GM12891 (cell line): ENCODE measurements around the gene DBN1.
A peak's percentile ranks its signal among the peaks of the same experiment; 100 is the strongest.

ENCODE experiments used
- DNase-seq: peaks from one replicate; pipeline ENCODE4 v3.0.0; 2011; ENCODE audit warnings: low spot score; ENCODE audit not compliant: insufficient read length
- FAIRE-seq: peaks from 2 replicates; lab custom pipeline; 2011; peaks lifted over from hg19 to GRCh38; lab: Jason Lieb, UNC
- PAX5 ChIP-seq: IDR thresholded peaks from 2 replicates; pipeline ENCODE4 v1.6.1; 2011; ENCODE audit warnings: low read length, moderate library complexity, mild to moderate bottlenecking; ENCODE audit not compliant: insufficient read depth, severe bottlenecking
- POLR2A ChIP-seq: IDR thresholded peaks from 2 replicates; pipeline ENCODE4 v1.6.1; 2011; ENCODE audit warnings: low read depth, low read length, control low read depth
- POLR2AphosphoS5 ChIP-seq: IDR thresholded peaks from 2 replicates; pipeline ENCODE4 v1.6.1; 2011; ENCODE audit warnings: low read depth, low read length, control low read depth
- POU2F2 ChIP-seq: IDR thresholded peaks from 2 replicates; pipeline ENCODE4 v1.6.1; 2011; ENCODE audit warnings: low read depth, mild to moderate bottlenecking, control low read depth, low read length, moderate library complexity
- SPI1 ChIP-seq: IDR thresholded peaks from 2 replicates; pipeline ENCODE4 v1.6.1; 2011; ENCODE audit warnings: low read depth, low read length, control low read depth
- TAF1 ChIP-seq: IDR thresholded peaks from 2 replicates; pipeline ENCODE4 v1.6.1; 2011; ENCODE audit warnings: low read depth, low read length, control low read depth

The DBN1 gene

DNA sequence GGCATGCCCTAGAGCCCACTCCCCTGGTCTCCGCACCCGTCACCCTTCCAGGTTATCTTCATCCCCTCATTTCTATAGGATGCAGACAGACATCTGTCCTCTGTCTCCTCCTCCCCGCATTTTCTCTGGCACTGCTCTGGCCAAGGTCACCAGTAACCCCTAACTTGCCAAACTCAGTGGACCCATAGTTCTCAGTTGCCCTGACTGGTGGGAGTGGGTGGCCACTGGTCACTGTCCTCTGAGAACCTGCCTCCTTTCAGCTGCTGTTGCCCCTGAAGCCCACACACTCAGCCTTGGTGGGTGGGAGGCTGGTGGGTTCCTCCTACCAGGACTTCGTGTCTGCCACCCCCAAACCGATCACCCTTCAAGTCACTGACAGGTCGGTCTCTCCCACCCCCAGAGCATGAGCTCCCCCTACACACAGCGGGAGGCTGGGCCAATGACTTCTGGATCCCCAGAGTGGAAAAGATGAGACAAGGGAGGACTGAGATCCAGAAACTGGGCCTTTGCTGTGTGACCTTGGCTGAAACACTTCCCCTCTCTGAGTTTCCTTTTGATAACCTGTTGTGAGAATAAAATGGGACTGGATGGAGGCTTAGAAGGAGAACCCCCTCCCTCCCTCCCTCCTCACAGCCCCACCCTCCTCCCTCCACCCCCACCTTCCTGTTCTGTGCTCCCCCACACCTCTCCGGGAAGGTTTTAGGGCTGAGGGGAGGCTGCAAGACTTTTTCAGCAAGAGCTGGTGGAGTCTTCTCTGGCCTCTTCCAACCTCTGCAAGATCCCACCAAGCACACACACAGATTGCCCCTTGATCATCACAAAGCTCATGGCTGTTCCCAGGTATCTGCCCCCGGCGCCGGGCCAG lies 2.4 kb upstream of the DBN1 start:
- TF ChIP-seq PAX5 = no peak
- no peak for TF ChIP-seq SPI1
- FAIRE-seq = no peak
- DNase-seq = no peak

DNA sequence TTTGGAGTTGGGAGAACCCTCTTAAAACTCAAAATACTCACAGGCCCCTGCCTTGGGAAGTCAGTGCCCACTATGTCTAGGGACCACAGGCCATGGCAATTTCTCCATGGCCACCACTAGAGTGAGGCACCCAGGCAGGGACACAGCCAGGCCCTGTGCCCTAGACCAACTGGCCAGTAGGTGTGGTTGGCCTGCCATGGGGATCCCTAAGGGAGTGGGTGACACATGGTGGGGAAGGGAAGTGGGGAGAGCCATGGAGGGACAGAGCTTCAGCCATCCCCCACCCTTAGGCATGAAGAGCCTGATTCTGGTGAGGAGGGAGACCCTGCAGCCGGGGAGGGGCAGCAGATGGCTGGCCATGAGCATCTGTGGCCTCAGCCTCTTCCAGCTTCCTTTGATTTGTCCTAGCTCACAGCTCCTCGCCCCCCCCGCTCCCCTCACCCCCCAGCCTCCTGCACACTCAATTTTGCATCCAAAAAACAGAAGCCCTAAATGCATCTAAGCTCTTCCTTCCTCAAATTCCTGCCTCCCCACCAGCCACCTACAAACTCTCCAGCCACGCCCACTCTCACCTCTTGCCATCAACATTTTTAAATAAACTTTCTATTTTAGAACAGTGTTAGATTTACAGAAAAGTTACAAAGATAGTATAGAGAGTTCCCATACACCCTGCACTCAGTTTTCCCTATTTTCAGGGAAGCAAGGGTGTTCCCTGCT lies 1.6 kb upstream of the DBN1 start:
- FAIRE-seq (no peak), DNase-seq (no peak)
- TF ChIP-seq TAF1 = no peak
- TF ChIP-seq POLR2AphosphoS5 = no peak
- TF ChIP-seq SPI1 = no peak
- TF ChIP-seq POU2F2 = no peak
- no peak for TF ChIP-seq PAX5
- no peak for TF ChIP-seq POLR2A

DNA sequence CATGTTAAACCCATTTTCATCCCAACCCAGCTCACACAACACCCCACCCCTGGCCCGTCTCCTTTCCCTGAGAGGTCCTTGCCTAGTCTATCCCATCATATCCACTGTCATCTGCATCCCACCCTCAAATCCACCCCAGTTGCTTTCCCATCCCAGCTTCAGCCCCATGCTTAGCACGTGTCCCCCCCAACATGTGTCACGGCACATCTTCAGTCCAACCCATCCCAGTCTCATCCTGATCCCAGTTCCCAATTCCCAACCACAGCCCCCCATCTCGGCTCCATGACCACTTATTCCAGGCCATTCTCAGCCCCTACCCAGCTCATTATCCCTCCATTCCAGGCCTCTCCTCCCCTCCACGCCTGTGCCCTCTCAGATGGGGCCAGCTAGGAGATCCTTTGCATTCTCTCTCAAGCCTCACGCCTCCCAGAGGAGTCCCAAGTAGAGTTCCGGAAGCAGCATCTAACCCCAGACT lies 605 bp upstream of the DBN1 start:
- no peak for DNase-seq
- FAIRE-seq = no peak
- no peak for TF ChIP-seq PAX5
- TF ChIP-seq POU2F2 = no peak
- TF ChIP-seq POLR2AphosphoS5 = no peak
- no peak for TF ChIP-seq TAF1
- no peak for TF ChIP-seq POLR2A
- no peak for TF ChIP-seq SPI1

GRCh38 chr5:177472460-177473442 lies 683 bp downstream of the DBN1 start:
- FAIRE-seq = peak; percentile 94
- DNase-seq = peak; percentile 91
- TF ChIP-seq POLR2AphosphoS5 (no peak), POLR2A (peak; percentile 61; the same call in 1 of the 2 replicates), POU2F2 (0 out of 2 replicates have a peak, but pooled peaks have one; percentile 22), PAX5 (no peak)

DNA sequence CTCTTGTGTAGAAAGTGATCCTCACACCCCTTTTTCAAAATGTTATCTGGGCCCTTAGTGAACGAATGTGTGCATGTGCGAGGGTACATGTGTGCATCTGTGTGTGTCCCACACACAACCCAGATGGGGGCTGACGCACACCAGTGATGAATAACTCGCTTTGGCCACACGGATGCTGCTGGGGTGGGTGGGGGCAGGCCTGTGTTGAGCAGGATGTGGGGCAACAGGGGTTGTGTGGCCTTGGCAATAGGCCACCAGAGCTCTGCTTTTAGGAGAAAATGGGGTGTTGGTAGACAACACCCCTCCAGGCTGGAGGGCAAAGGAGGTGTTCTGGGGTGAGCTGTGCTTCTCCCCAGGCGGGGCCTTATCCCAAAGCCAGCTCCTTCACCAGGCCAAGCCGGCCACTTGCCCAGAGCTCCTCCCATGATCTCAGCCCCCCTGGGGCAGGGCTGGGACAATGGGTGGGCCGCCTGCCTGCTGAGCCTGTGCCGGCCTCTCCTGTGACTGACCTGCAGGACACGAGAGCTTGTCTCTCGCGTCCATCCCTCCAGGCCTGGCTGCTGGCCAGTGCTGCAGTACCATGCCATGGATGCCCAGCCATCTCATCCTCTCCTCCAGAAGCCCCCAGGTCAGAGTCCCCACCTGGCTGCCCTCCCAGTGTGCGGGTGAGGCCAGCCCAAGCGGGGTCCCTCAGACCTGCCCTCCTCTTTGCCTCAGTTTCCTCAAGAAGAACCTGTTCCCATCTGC lies 1.7 kb downstream of the DBN1 start:
- FAIRE-seq (peak; percentile 47), DNase-seq (no peak)
- no peak for TF ChIP-seq POU2F2
- no peak for TF ChIP-seq TAF1
- no peak for TF ChIP-seq POLR2A
- TF ChIP-seq POLR2AphosphoS5 = no peak
- no peak for TF ChIP-seq PAX5
- no peak for TF ChIP-seq SPI1

GRCh38 chr5:177470759-177471536 lies 2.5 kb downstream of the DBN1 start:
- TF ChIP-seq PAX5 (no peak), POLR2A (no peak), POU2F2 (no peak), SPI1 (no peak), TAF1 (no peak), POLR2AphosphoS5 (no peak)
- DNase-seq (no peak), FAIRE-seq (peak; percentile 70)

DNA sequence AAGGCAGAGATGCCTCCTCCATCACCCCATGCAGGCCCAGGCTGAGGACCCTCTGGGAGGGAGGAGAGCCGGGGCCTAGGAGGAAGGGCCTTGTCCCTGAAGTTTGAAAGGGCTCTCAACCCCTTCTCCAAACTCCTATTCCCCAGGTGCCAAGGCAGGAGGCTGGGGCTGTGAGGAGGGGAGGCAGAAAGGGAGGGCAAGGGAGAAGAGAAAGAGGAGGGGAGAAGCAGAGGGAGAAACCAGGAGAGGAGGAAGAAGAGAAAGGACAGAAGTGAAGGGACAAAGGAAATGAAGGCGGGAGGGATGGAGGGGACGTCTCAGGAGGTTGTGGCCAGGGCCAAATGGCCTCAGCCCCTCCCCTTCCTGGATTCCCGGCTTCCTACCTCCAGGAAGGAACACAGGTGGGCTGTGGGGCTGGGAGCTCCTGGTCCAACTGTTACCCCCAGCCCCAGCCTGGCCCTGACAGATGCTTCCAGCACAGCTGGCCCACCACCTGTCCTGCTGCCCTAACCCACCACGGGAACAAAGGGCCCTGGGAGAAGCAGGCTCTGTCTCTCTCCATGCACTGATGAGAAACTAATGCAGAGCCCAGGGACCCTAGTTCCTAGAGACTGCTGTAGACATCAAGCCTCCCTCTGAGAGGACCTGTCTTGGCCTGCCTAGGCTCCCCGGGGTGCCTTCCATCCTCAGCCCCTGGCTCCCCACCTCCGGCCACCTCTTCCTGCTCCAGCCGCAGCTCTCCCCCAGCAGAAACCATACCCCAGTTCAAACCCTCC lies 3.5 kb downstream of the DBN1 start:
- no peak for FAIRE-seq
- no peak for DNase-seq
- TF ChIP-seq POLR2A (no peak), TAF1 (no peak), PAX5 (no peak), POU2F2 (no peak), SPI1 (no peak), POLR2AphosphoS5 (no peak)
